Neuronal stem cell (in vitro differentiated cells): ENCODE measurements around the gene LSM14B.
"Not testable (repeated sequence)": the region's sequence is repeated elsewhere in the genome, so short reads cannot be mapped to it uniquely, and the experiment has no call there.

Experiments used
- DNase-seq: peaks from one replicate; pipeline ENCODE4 v3.0.0-alpha.2; 2013; ENCODE audit warnings: low spot score
- H2AFZ ChIP-seq: one replicate; pipeline ENCODE4 v1.6.1; 2013; ENCODE audit warnings: mild to moderate bottlenecking, low read length, inconsistent platforms
- H2AK5ac ChIP-seq: 2 replicates; pipeline ENCODE4 v1.6.1; 2013; ENCODE audit warnings: low read depth, mild to moderate bottlenecking, inconsistent platforms, low read length, moderate library complexity, mixed read lengths
- H2BK120ac ChIP-seq: 2 replicates; pipeline ENCODE4 v1.6.1; 2013; ENCODE audit warnings: low read depth, mild to moderate bottlenecking, inconsistent platforms, low read length, moderate library complexity, mixed read lengths
- H2BK12ac ChIP-seq: one replicate; pipeline ENCODE4 v1.6.1; 2013; ENCODE audit warnings: low read length, inconsistent platforms
- H2BK15ac ChIP-seq: 2 replicates; pipeline ENCODE4 v1.6.1; 2013; ENCODE audit warnings: mild to moderate bottlenecking, low read length, inconsistent platforms, mixed read lengths
- H2BK5ac ChIP-seq: one replicate; pipeline ENCODE4 v1.6.1; 2013; ENCODE audit warnings: inconsistent platforms, mild to moderate bottlenecking, low read length, moderate library complexity
- H3K14ac ChIP-seq: one replicate; pipeline ENCODE4 v1.6.1; 2013; ENCODE audit warnings: low read length, inconsistent platforms
- H3K18ac ChIP-seq: 2 replicates; pipeline ENCODE4 v1.6.1; 2013; ENCODE audit warnings: low read length, inconsistent platforms
- H3K23ac ChIP-seq: 2 replicates; pipeline ENCODE4 v1.6.1; 2013; ENCODE audit warnings: low read depth, mild to moderate bottlenecking, mixed read lengths, low read length, inconsistent platforms; ENCODE audit not compliant: poor library complexity
- H3K27ac ChIP-seq: replicated peaks from 3 replicates; pipeline ENCODE4 v1.5.1; 2013; ENCODE audit warnings: low read length, inconsistent platforms
- H3K27me3 ChIP-seq, 3 experiments: 2 replicates each; pipeline ENCODE4 v1.6.1; 2013; ENCODE audit warnings: low read length in 3 of 3, mild to moderate bottlenecking in 2 of 3, inconsistent platforms in 1 of 3, low read depth in 1 of 3, mixed read lengths in 1 of 3, moderate library complexity in 1 of 3; ENCODE audit not compliant: control insufficient read depth in 3 of 3, insufficient read depth in 3 of 3
- H3K36me3 ChIP-seq, 2 donors: replicated peaks in 1 of 2; 2 replicates each; pipeline ENCODE4 v1.6.1; 2013; ENCODE audit warnings: low read length in 2 of 2; ENCODE audit not compliant: control insufficient read depth in 2 of 2, insufficient read depth in 2 of 2
- H3K4ac ChIP-seq: 2 replicates; pipeline ENCODE4 v1.6.1; 2013; ENCODE audit warnings: inconsistent platforms, mild to moderate bottlenecking, low read length, moderate library complexity
- H3K4me1 ChIP-seq, 2 donors: 1 replicate in 1 of 2; 2 replicates in 1 of 2; pipeline ENCODE4 v1.6.1; 2013; ENCODE audit warnings: low read length in 2 of 2, low read depth in 1 of 2; ENCODE audit not compliant: control insufficient read depth in 2 of 2, insufficient read depth in 1 of 2
- H3K4me2 ChIP-seq: one replicate; pipeline ENCODE4 v1.6.1; 2013; ENCODE audit warnings: mild to moderate bottlenecking, low read length, inconsistent platforms; ENCODE audit not compliant: insufficient read depth, poor library complexity, severe bottlenecking
- H3K4me3 ChIP-seq, 2 donors: 2 replicates each; pipeline ENCODE4 v1.5.1; 2013; ENCODE audit warnings: low read length in 2 of 2, mild to moderate bottlenecking in 2 of 2, inconsistent platforms in 1 of 2, moderate library complexity in 1 of 2
- H3K79me1 ChIP-seq: one replicate; pipeline ENCODE4 v1.6.1; 2013; ENCODE audit warnings: low read depth, mild to moderate bottlenecking, inconsistent platforms, low read length, moderate library complexity
- H3K9ac ChIP-seq: one replicate; pipeline ENCODE4 v1.6.1; 2013; ENCODE audit warnings: mild to moderate bottlenecking, low read depth, low read length, inconsistent platforms; ENCODE audit not compliant: poor library complexity
- H3K9me3 ChIP-seq, 2 donors: replicated peaks in 1 of 2; 2 replicates each; pipeline versions ENCODE3 to v1.6.1; 2013; ENCODE audit warnings: low read length in 2 of 2, mild to moderate bottlenecking in 2 of 2, inconsistent platforms in 1 of 2, low read depth in 1 of 2, mixed read lengths in 1 of 2, moderate library complexity in 1 of 2; ENCODE audit not compliant: control insufficient read depth in 2 of 2, insufficient read depth in 1 of 2
- H4K8ac ChIP-seq: one replicate; pipeline ENCODE4 v1.6.1; 2013; ENCODE audit warnings: low read depth, mild to moderate bottlenecking, inconsistent platforms, low read length, moderate library complexity
- H4K91ac ChIP-seq: one replicate; pipeline ENCODE4 v1.6.1; 2013; ENCODE audit warnings: low read length, low read depth, mild to moderate bottlenecking, inconsistent platforms; ENCODE audit not compliant: poor library complexity
- WGBS, 2 donors: extraction: QIAGEN DNeasy Blood & Tissue Kit; methylation state at CpG; one replicate each; pipeline ENCODE4 v1.1.7; 2013; ENCODE audit warnings: missing lambda C conversion rate in 2 of 2, mixed read lengths in 1 of 2; ENCODE audit not compliant: insufficient read length in 2 of 2, insufficient replicate concordance in 1 of 2; ENCODE audit errors: extremely low coverage in 2 of 2; 5-methylcytosine and 5-hydroxymethylcytosine counted together

LSM14B gene

DNA sequence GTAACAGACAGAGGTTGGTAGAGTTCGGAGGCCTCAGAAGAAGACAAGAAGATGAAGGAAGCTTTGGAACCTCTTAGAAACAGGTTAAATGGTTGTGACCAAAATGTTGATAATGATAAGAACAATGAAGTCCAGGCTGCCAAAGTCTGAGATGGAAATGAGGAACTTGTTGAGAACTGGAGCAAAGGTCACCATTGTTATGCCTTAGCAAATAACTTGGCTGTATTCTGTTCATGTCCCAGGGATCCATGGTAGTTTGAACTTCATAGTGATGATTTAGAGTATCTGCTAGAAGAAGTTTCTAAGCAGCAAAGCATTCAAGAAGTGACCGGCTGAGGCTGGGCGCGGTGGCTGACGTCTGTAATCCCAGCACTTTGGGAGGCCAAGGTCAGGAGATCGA is 11.1 kb upstream of the LSM14B start:
- no peak for DNase-seq
- Histone ChIP-seq H3K27ac (no peak overlapping the region), H2BK120ac (no peak overlapping the region), H3K4me1 (no peaks in the 10 kb centered on the region), H3K18ac (no peak overlapping the region), H3K9ac (no peak overlapping the region), H2AFZ (no peak overlapping the region), H2BK15ac (no peak overlapping the region), H3K4me3 (no peak overlapping the region), H2BK5ac (no peak overlapping the region), H3K36me3 (no peaks in the 10 kb centered on the region), H3K4ac (no peak overlapping the region), H2BK12ac (no peak overlapping the region), H3K4me2 (no peak overlapping the region), H3K79me1 (no peaks in the 10 kb centered on the region), H3K14ac (no peak overlapping the region), H4K8ac (no peak overlapping the region), H3K27me3 (no peaks in the 10 kb centered on the region), H2AK5ac (no peak overlapping the region), H3K9me3 (peaks cover 12 to 42% of the 10 kb centered on the region in 2 donors), H3K23ac (no peak overlapping the region), H4K91ac (no peak overlapping the region)
- WGBS, 2 donors = no CpG with 5 or more reads among the region's 6 CpGs

DNA sequence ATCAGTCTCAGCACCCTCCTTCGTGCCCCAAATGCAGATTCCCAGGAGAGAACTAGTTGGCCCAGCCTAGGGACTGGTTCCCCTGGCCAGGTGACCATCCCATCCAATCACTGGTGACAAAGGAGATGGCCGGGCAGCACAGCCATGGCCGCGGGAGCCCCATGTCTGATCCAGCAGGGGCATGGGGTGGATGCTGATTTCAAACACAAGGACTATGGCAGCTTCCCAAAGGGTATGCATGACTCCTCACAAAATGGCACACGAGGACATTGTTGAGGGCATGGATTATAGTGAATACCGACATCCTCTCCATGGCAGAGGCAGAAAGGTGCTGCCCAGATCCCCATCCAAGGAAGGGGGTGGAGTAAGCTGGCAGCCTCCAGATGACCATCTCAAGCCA is 9.9 kb upstream of the LSM14B start:
- Histone ChIP-seq H2AK5ac (no peak overlapping the region), H3K4ac (no peak overlapping the region), H2BK120ac (no peak overlapping the region), H3K36me3 (no peaks in the 10 kb centered on the region), H2AFZ (no peak overlapping the region), H3K9me3 (peaks cover 9 to 38% of the 10 kb centered on the region in 2 donors), H4K91ac (no peak overlapping the region), H3K4me1 (peaks cover 5 to 7% of the 10 kb centered on the region in 2 donors), H2BK12ac (no peak overlapping the region), H3K9ac (no peak overlapping the region), H2BK15ac (no peak overlapping the region), H3K27ac (no peak overlapping the region), H3K27me3 (no peaks in the 10 kb centered on the region), H3K79me1 (no peaks in the 10 kb centered on the region), H4K8ac (peak overlapping the region; percentile 72), H3K4me3 (no peak overlapping the region), H2BK5ac (peak overlapping the region; percentile 53), H3K14ac (peak overlapping the region; percentile 56), H3K4me2 (no peak overlapping the region), H3K23ac (no peak overlapping the region), H3K18ac (peak overlapping the region; percentile 38)
- no peak for DNase-seq
- no CpG with 5 or more reads among the region's 6 CpGs for WGBS, 2 donors

DNA sequence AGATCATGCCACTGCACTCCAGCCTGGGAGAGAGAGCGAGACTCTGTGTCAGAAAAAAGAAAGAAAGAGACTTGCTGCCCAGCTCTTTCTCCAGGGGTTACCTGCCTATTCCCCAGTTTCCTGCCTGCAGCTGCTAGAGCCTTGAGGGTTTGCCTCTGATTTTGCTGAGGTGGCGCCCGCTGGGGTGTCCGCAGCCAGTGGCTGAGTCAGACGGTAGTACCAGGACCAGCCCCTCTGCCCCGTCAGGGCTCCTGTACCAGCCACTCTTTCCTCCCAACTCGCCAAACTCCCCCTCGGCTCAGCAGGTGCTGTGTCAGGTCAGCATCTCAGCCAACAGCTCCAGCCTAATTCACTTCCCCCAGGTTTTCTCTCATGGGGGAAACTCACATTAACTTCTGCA is 7.4 kb upstream of the LSM14B start:
- Histone ChIP-seq H3K4me3 (no peak overlapping the region), H2BK15ac (no peak overlapping the region), H2BK12ac (no peak overlapping the region), H3K36me3 (no peaks in the 10 kb centered on the region), H3K79me1 (no peaks in the 10 kb centered on the region), H3K27me3 (no peaks in the 10 kb centered on the region), H3K4ac (no peak overlapping the region), H3K4me2 (no peak overlapping the region), H2AFZ (no peak overlapping the region), H3K9ac (no peak overlapping the region), H3K27ac (no peak overlapping the region), H3K18ac (peak overlapping the region; percentile 60), H2AK5ac (no peak overlapping the region), H2BK5ac (no peak overlapping the region), H4K91ac (no peak overlapping the region), H3K9me3 (peaks cover 8 to 23% of the 10 kb centered on the region in 2 donors), H2BK120ac (no peak overlapping the region), H3K4me1 (peaks cover 12 to 20% of the 10 kb centered on the region in 2 donors), H3K14ac (peak overlapping the region; percentile 31), H3K23ac (no peak overlapping the region), H4K8ac (no peak overlapping the region)
- WGBS, 2 donors = no CpG with 5 or more reads among the region's 8 CpGs
- DNase-seq = no peak

DNA sequence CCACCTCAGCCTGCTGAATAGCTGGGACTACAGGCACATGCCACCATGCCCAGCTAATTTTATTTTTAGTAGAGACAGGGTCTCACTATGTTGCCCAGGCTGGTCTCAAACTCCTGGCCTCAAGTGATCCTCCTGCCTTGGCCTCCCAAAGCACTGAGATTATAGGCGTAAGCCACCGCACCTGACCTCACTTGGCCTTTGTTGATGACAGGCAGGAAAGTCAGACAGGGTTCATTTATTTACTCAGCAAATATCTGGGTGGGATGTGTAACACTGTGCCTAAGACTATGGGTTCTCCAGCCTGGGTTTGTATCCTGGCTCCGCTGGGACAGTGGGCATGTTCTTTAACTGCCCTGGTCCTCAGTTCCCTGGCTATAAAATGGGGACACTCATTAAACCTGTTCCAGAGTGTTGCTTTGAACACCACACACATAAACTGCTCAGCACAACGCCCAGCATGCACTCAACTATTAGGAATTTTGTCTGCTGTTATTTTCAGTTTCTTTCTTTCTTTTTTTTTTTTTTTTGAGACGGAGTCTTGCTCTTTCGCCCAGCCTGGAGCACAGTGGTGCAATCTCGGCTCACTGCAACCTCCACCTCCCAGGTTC is 6.4 kb upstream of the LSM14B start:
- H4K8ac ChIP-seq, H2BK120ac ChIP-seq, H3K4ac ChIP-seq, H2BK5ac ChIP-seq, H3K4me3 ChIP-seq, H3K18ac ChIP-seq, H3K23ac ChIP-seq, H3K4me2 ChIP-seq, H2AFZ ChIP-seq, DNase-seq, H2BK12ac ChIP-seq, H3K9ac ChIP-seq, H3K79me1 ChIP-seq, H3K36me3 ChIP-seq, H4K91ac ChIP-seq, H3K27ac ChIP-seq, H2AK5ac ChIP-seq, H2BK15ac ChIP-seq, H3K27me3 ChIP-seq, H3K14ac ChIP-seq: not testable (repeated sequence)
- peaks cover 12 to 23% of the 10 kb centered on the region in 2 donors for H3K4me1 ChIP-seq
- no CpG with 5 or more reads among the region's 7 CpGs for WGBS, 2 donors
- H3K9me3 ChIP-seq = peaks cover 8 to 18% of the 10 kb centered on the region in 2 donors
